ENCODE data around the gene HYCC2. TPM values are rescaled to one million over a fixed set of nuclear protein-coding genes. Genes with fewer than 3 reads are reported as not detected.

The HYCC2 gene
- polyA plus RNA-seq, 3 donors = 6.8 to 10.2 (median 7.7) TPM

- no peak overlapping the region for H3K4me3 ChIP-seq (replicated peaks in 1 of 3; ENCODE audit: low read depth in 2 of 3, low read length in 3 of 3)
- DNase-seq = no peak
- no peak overlapping the region for H3K9ac ChIP-seq (ENCODE audit: insufficient read depth, low read length, poor library complexity, severe bottlenecking)
These were observed 36.2 kb upstream of the HYCC2 start for GRCh38 chr2:201107624-201108023.

GRCh38 chr2:201105759-201106158, 34.3 kb upstream of the HYCC2 start:
- no peak overlapping the region for H3K9ac ChIP-seq (ENCODE audit: insufficient read depth, low read length, poor library complexity, severe bottlenecking)
- Mint-ChIP-seq H3K4me3 (no peak overlapping the region), H3K27ac (no peak overlapping the region), H3K27me3 (ENCODE audit: low read depth in 3 of 3) (peaks cover 0 to 3% (median 2%) of the 10 kb centered on the region in 3 donors), H3K9me3 (no peaks in the 10 kb centered on the region), H3K4me1 (no peaks in the 10 kb centered on the region), H3K36me3 (peaks cover 9 to 13% of the 10 kb centered on the region in 2 donors)
- no peak overlapping the region for H3K27ac ChIP-seq (ENCODE audit: low read depth in 1 of 2, low read length in 2 of 2)
- H3K4me1 ChIP-seq (ENCODE audit: control insufficient read depth in 1 of 2, insufficient read depth in 2 of 2, low read length in 2 of 2) = no peaks in the 10 kb centered on the region
- H3K4me3 ChIP-seq (replicated peaks in 1 of 3; ENCODE audit: low read depth in 2 of 3, low read length in 3 of 3) = no peak overlapping the region
- no CpG with 5 or more reads among the region's 1 CpG for WGBS (ENCODE audit: insufficient coverage)
- no peak for DNase-seq
- H4K20me1 ChIP-seq (ENCODE audit: insufficient read depth, low read length) = no peaks in the 10 kb centered on the region
- no peaks in the 10 kb centered on the region for H3K9me3 ChIP-seq (replicated peaks in 1 of 2; ENCODE audit: control insufficient read depth in 1 of 2, insufficient read depth in 1 of 2, low read length in 2 of 2)
- intact Hi-C loops (cut with micrococcal nuclease) = no loop called here
- H3K27me3 ChIP-seq (ENCODE audit: control insufficient read depth in 2 of 2, insufficient read depth in 2 of 2, low read length in 2 of 2) = no peaks in the 10 kb centered on the region
- no peak overlapping the region for H2AFZ ChIP-seq (ENCODE audit: insufficient read depth, low read depth, low read length, poor library complexity, severe bottlenecking)
- no peak for TF ChIP-seq CTCF (IDR thresholded peaks at IDR 0.05)
- H3K79me2 ChIP-seq (ENCODE audit: insufficient read depth, low read length) = no peaks in the 10 kb centered on the region
- H3K36me3 ChIP-seq (replicated peaks in 1 of 2; ENCODE audit: control insufficient read depth in 1 of 2, insufficient read depth in 2 of 2, low read length in 2 of 2) = peaks cover 0 to 4% of the 10 kb centered on the region in 2 donors
- H3K4me2 ChIP-seq (replicated peaks; ENCODE audit: extremely low read depth, low read length, poor library complexity, severe bottlenecking) = no peak overlapping the region

More at GRCh38 chr2:201107624-201108023, 36.2 kb upstream of the HYCC2 start:
- no CpG with 5 or more reads among the region's 2 CpGs for WGBS (ENCODE audit: insufficient coverage)
- no peaks in the 10 kb centered on the region for H4K20me1 ChIP-seq (ENCODE audit: insufficient read depth, low read length)
- no peaks in the 10 kb centered on the region for H3K27me3 ChIP-seq (ENCODE audit: control insufficient read depth in 2 of 2, insufficient read depth in 2 of 2, low read length in 2 of 2)
- no peak overlapping the region for H3K4me2 ChIP-seq (replicated peaks; ENCODE audit: extremely low read depth, low read length, poor library complexity, severe bottlenecking)
- H3K79me2 ChIP-seq (ENCODE audit: insufficient read depth, low read length) = no peaks in the 10 kb centered on the region
- TF ChIP-seq CTCF (IDR thresholded peaks at IDR 0.05) = no peak
- H3K9me3 Mint-ChIP-seq = no peaks in the 10 kb centered on the region
- H3K27ac ChIP-seq (ENCODE audit: low read depth in 1 of 2, low read length in 2 of 2) = no peak overlapping the region
- H2AFZ ChIP-seq (ENCODE audit: insufficient read depth, low read depth, low read length, poor library complexity, severe bottlenecking) = no peak overlapping the region
- peaks cover 9 to 13% of the 10 kb centered on the region in 2 donors for H3K36me3 Mint-ChIP-seq
- no peak overlapping the region for H3K4me3 Mint-ChIP-seq
- no peaks in the 10 kb centered on the region for H3K27me3 Mint-ChIP-seq (ENCODE audit: low read depth in 3 of 3)
- H3K27ac Mint-ChIP-seq = no peak overlapping the region
- peaks cover 5% of the 10 kb centered on the region for H3K4me1 Mint-ChIP-seq
- H3K36me3 ChIP-seq (replicated peaks in 1 of 2; ENCODE audit: control insufficient read depth in 1 of 2, insufficient read depth in 2 of 2, low read length in 2 of 2) = peaks cover 0 to 4% of the 10 kb centered on the region in 2 donors
- H3K4me1 ChIP-seq (ENCODE audit: control insufficient read depth in 1 of 2, insufficient read depth in 2 of 2, low read length in 2 of 2) = no peaks in the 10 kb centered on the region
- H3K9me3 ChIP-seq (replicated peaks in 1 of 2; ENCODE audit: control insufficient read depth in 1 of 2, insufficient read depth in 1 of 2, low read length in 2 of 2) = no peaks in the 10 kb centered on the region
- intact Hi-C loops (cut with micrococcal nuclease) = no loop called here

Measured in CD14-positive monocyte (primary cell).